ENCODE data around the gene ANKS1B. TPM values are rescaled to one million over a fixed set of nuclear protein-coding genes. Genes with fewer than 3 reads are reported as not detected.

Gene ANKS1B
- total RNA-seq, 4 donors from 2014 or later: 16.6 to 62.6 (median 40.2) TPM

GRCh38 chr12:98697209-98697608, 1287.5 kb downstream of the ANKS1B start:
- Histone ChIP-seq H3K4me3 (no peak overlapping the region), H3K4me1 (no peaks in the 10 kb centered on the region), H3K27ac (no peak overlapping the region), H3K36me3 (no peaks in the 10 kb centered on the region), H3K27me3 (no peaks in the 10 kb centered on the region), H3K9me3 (no peaks in the 10 kb centered on the region)
- DNase-seq: no peak
- TF ChIP-seq CTCF (IDR thresholded peaks at IDR 0.05) (no peak), POLR2A (IDR thresholded peaks at IDR 0.05) (no peak)
- intact Hi-C loops (cut with DNase I; ENCODE audit: low total_unique reads): no loop called here

GRCh38 chr12:98696036-98696646, 1288.6 kb downstream of the ANKS1B start:
- H3K4me3 ChIP-seq: no peak overlapping the region
- H3K27ac ChIP-seq: no peak overlapping the region
- H3K27me3 ChIP-seq: no peaks in the 10 kb centered on the region
- intact Hi-C loops (cut with DNase I; ENCODE audit: low total_unique reads): no loop called here
- DNase-seq: no peak
- H3K36me3 ChIP-seq: no peaks in the 10 kb centered on the region
- H3K9me3 ChIP-seq: no peaks in the 10 kb centered on the region
- no peaks in the 10 kb centered on the region for H3K4me1 ChIP-seq
- no peak for TF ChIP-seq POLR2A (IDR thresholded peaks at IDR 0.05)
- no peak for TF ChIP-seq CTCF (IDR thresholded peaks at IDR 0.05)

GRCh38 chr12:98691351-98691750, 1293.4 kb downstream of the ANKS1B start:
- no peaks in the 10 kb centered on the region for H3K9me3 ChIP-seq
- no peak for DNase-seq
- H3K4me3 ChIP-seq: no peak overlapping the region
- no peak overlapping the region for H3K27ac ChIP-seq
- no peaks in the 10 kb centered on the region for H3K4me1 ChIP-seq
- no peaks in the 10 kb centered on the region for H3K27me3 ChIP-seq
- no peaks in the 10 kb centered on the region for H3K36me3 ChIP-seq
- no peak for TF ChIP-seq POLR2A (IDR thresholded peaks at IDR 0.05)
- TF ChIP-seq CTCF (IDR thresholded peaks at IDR 0.05): no peak
- intact Hi-C loops (cut with DNase I; ENCODE audit: low total_unique reads): no loop called here

- intact Hi-C loops (cut with DNase I; ENCODE audit: low total_unique reads): no loop called here
- TF ChIP-seq POLR2A (IDR thresholded peaks at IDR 0.05) (no peak), CTCF (IDR thresholded peaks at IDR 0.05) (no peak)
- Histone ChIP-seq H3K4me3 (no peak overlapping the region), H3K36me3 (no peaks in the 10 kb centered on the region), H3K9me3 (no peaks in the 10 kb centered on the region), H3K4me1 (no peaks in the 10 kb centered on the region), H3K27ac (no peak overlapping the region), H3K27me3 (no peaks in the 10 kb centered on the region)
- DNase-seq: no peak
Observed at GRCh38 chr12:98686603-98687002, 1298.1 kb downstream of the ANKS1B start.

Small RNA genes lying within 50 kb of the gene (small RNA-seq; reads per million reads assigned to genes)
- gene RNA5SP366: not detected

Other genes starting within 250 kb of the ANKS1B start
- gene BLTP3B, start 157.9 kb upstream of the ANKS1B start, total RNA-seq: 10 to 100 TPM in 3 of 4 donors, 1 to 10 TPM in 1; 9.7 to 42.0 (median 25.1) TPM
- 100 to 1,000 TPM in 1 of 4 donors, 10 to 100 TPM in 3; 13.8 to 131 (median 34.8) TPM for gene ACTR6, start 215.9 kb upstream of the ANKS1B start, total RNA-seq